Endometrial microvascular endothelial cells (primary cell): ENCODE results near the gene BTN2A1. TPM values are rescaled to one million over a fixed set of nuclear protein-coding genes. Genes with fewer than 3 reads are reported as not detected.
"Not testable (repeated sequence)": the region's sequence is repeated elsewhere in the genome, so short reads cannot be mapped to it uniquely, and the experiment has no call there.

Experiments used
- in situ Hi-C: cut with HindIII; loops from 2 replicates; pipeline ENCODE4 v1.10.0; 2017; ENCODE audit warnings: low sequenced_read_pairs, low pct_unique_long_range_greater_than_20kb; ENCODE audit errors: inconsistent ontology term
- total RNA-seq: library from RNA; depleted of rRNA; stranded (reverse); fragments of >200 nt; gene quantifications from one replicate; pipeline ENCODE4 v1.2.3, GENCODE V29; 2015; ENCODE audit errors: inconsistent ontology term

The BTN2A1 gene
- total RNA-seq, 1 donor from 2014 or later: 9.5 TPM

DNA sequence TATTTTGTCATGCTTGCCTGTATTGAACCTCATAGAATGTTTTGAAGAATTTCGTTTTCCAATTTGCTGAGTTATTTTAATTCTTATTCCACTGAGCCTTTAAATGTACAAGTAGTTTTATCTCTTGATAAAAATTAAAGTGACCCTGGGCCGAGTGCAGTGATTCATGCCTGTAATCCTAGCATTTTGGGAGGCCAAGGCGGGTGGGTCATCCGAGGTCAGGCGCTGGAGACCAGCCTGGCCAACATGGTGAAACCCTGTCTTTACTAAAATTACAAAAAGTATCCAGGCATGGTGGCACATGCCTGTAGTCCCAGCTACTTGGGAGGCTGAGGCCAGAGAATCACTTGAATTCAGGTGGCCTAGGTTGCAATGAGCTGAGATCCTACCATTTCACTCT is 3.6 kb downstream of the BTN2A1 start:
- in situ Hi-C loops: not testable (repeated sequence)

DNA sequence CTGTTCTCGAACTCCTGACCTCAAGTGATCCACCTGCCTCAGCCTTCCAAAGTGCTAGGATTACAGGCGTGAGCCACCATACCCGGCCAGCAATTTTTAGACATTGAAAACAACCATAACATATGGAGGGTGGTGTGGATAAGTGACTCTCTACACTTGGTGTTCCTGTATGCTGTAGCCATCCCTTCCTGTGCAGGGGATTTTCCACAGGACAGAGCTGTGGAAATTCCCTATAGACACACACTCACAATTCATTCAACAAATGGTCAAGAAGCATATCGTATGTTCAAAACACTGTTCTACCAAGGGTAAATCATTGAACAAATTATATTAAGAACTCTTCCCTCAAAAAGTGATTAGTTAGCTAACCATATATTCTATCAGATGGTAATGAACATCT is 6.3 kb downstream of the BTN2A1 start:
- in situ Hi-C loops: no loop called here

DNA sequence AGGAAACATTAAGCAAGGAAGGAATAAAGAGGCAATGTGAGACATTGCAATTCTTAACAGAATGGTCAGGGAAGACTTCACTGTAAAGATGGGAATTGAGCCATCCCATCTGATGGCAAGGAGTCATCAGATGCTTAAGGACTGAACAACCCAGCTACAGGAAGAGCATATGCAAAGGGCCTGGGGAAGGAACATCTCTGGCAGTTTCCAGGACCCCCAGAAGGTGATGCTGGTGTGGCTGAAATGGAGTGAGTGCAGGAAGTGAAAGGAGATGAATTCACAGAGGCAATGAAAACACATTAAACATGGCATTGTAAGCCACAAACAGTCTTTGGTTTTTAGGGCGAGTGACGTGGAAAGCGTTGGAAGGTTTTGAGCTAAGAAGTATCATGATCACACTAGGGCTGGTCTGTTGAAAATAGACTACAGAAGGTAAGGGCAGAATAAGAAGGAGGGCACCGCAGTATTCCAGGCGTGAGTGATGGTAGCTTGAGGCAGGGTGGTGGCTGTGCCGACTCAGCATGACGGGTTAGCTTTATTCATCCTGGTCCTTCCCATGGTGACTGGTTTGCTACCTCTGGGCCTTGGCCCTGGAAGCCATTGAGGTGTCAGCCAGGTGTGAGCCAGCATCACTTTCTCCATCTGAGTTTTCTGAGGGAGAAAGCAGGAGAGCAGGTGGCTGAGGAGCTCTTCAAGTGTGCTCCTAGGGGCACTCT is 6.8 kb downstream of the BTN2A1 start:
- in situ Hi-C loops: no loop called here

DNA sequence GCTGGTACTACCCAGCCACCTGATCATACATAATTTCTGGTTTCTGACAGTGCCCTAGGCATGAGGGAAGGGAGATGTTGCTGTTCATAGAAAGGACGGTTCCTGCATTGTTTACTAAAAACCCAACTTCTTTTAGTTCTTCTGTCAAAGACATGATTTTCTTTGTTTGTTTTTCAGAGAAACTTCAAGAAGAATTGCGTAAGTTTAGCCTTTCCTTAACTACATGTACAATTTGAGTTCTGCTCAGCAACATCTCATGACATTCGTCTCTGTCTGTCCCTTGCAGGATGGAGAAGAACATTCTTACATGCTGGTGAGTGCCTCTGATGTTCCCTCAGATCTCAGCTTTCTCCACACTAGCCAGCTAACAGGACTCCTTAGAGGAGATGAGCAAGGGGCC is 8.0 kb downstream of the BTN2A1 start:
- in situ Hi-C loops: no loop called here

DNA sequence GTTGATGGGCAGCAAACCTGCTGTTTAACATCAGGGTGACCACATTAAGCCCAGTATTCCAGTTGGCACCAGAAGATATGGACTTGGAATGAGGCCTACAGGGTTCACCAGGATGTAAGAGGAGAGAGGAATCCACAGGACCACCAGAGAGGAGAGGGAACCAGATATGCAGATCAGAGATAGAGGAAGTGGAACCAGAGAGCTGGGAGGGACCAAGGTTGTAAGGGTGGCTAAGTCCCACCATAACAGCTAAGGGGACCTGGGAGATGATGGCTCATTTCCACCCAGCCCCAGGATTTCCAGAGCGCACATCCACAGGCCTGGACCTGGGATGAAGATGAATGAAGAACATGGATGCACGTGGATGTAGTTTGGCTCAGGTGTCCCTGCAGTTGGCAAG is 11.1 kb downstream of the BTN2A1 start:
- in situ Hi-C loops: no loop called here

DNA sequence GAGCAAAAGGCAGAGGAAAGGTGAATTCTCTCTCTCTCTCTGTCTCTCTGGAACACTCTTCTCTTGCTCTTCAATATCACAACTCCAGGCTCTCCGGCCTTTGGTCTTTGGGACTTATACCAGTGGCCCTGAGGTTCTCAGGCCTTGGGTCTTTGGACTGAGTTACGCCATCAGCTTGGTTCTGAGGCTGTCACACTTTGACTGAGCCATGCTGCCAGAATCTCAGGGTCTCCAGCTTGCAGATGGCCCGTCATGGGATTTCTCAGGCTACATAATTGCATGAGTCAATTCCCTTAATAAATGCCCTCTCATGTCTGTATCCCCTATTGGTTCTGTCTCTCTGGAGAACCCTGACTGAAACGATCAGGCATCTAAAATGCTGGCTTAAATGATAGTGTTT is 12.9 kb downstream of the BTN2A1 start:
- in situ Hi-C loops: no loop called here

DNA sequence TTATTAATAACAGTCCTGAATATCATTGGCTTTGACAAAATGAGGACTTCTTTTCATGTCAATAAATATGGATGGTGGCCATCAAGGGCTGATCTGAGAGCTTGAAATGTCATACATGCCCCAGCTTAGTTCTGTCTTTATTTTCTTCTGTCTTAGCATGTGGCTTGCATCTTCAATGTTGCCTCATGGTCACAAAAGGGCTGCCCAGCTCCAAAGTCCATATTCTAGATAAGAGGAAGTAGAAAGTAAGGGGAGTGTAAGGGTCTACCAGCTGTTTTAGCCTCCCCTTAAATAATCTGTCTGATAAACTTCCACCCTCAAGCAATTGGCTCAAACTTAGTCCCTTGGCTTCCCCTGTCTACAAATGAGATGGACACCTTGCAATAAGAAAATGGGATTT is 14.2 kb downstream of the BTN2A1 start:
- in situ Hi-C loops: no loop called here

DNA sequence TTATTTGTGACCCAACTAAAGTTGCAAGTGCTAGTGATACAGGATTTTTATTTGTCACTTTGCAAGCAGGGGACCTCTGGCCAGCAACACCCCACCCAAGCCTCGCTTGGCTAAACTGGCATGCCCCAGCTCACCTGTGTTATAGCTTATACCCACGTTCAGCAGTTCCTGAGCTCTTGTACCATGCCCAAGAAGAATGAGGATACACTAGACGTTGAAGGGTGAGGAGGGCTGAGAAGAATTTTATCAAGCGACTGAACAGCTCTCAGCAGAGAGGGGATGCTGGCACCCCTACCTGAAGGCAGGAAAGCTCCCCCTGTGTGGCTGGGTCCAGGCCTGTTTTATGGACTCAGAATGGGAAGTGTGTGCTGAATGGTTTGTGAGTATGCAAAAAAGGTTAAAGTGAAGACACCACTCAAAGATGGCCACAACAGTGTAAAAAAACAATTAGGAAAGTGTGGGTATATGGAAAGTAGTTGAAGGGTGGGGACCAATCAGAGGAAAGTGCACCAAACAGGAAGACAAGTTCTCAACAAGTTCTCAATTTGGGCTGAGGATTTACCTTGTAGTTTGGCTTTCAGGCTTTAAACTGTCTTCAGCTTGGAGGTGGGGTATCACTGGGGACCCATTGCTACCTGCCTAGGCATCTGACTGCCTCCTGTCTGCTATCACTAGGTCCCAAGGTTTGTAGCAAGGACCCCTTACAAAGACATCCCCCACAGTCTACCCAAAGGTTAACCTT is 15.0 kb downstream of the BTN2A1 start:
- in situ Hi-C loops: no loop called here

DNA sequence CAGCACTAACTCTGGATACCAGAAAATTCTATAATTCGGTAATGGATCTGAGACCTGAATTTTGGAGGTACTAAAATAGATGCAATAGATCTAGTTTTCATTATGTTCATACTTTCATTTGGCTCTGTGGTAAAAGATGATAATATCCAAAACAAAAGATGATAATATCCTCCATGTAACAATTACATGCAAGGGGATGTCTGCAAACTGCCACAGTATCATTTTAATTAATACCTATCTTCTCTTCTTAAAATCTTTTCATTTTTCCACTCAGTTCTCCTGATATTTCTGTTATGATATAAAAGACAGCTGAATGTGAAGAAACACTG is 15.6 kb downstream of the BTN2A1 start:
- in situ Hi-C loops: no loop called here

DNA sequence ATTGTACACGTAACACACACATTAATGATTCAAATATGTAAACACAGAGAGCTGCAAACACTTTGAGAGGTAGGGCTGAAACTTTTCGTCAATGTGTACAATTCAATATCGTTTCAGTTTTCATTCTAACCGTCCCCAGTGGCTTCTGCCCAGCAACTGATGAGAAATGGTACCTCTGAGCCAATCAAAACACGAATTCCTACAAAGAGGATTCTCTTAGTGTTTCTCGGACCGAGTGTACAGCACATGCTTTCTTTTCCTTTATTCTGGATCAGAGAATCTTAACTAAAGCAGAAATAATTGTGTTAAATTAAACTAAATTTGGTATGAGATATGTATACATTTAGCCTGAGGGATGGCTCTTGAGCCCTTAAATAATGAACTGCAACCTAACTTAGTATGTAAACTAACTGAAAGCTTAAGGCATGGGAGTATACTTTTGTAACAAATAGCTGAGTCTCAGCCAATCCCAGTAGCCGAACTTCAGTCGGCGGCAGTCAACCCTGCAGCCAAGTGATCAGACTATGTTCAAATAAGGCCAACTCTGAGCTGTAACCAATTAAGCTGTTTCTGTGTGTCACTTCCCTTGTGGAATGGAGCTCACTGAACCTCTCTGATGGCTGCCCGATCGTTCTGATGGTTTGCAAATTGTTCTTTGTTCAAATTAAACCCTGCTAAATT is 16.1 kb downstream of the BTN2A1 start:
- in situ Hi-C loops: no loop called here

DNA sequence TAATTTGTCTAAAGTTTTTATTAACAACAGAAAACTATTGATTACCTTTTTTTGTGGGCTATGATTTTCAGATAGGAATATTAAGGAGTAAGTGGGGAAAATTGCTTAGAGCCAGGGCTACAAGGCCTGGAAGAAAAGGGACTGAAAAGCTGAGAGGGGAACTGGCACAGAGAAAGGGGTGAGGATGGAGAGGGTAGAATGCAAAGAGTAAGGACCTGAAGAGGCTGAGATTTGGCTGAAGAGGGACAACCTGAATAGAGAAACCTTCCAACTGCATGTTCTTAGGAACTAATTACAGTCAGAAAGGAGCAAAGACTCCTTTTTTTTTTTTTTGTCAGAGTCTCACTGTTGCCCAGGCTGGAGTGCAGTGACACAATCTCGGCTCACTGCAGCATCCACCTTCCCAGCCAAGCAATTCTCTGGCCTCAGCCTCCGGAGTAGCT is 16.7 kb downstream of the BTN2A1 start:
- in situ Hi-C loops: no loop called here

DNA sequence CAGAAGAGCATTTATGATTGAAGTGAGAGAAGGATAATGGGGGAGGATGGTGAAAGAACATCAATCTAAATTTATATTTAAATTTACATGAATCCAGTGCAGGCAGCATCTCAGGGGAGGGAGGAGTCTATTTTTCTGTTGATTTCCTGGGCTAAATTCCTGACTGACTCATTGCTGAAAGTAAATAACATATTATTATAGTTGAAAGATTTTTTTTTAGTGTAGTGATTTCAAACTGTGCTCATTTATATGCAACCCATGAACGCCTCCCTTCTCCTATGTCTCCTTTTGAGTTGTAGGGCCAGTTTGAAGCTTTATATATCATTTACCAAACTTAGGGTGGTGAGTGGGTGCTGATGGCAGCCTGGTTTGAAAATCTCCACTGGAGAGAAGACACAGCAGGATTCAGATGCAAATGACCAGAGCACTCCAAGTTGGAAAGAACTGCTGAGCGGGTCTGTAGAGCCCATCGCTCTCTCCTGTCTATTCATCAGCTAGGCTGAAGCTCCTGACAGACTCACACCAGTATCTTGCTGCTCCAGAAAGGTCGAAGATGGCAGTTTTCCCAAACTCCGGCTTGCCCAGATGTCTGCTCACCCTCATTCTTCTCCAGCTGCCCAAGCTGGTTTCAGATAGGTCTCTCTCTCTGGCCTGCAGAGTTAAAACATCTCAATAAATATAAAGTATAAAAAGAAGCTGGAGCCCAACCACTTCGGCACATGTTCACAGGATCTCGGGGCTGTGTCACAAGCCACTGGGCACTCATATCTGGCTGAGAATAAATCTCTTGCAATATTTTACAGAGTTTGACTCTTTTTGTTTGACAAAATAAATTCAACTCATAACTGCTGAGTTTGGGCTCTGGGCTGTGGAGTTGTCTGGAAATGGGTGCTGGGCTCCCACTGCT is 18.3 kb downstream of the BTN2A1 start:
- in situ Hi-C loops: no loop called here

DNA sequence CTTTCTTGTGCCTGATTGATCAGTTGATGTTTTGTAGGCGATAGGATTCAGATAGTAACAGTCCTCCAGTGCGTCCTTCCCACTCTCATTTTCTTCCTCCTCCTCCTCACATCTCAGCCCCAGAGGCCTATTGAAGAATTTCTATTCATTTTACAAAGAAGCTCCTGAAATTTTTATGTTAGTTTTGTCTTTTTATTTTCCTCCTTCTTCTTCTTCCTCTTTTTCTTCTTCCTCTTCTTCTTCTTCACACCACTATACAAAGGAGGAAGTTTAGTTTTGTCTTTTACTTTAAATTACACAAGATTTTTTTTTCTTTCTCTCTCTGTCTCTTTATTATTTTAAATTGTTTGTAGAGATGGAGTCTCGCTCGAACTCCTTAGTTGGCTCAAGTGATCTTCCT is 19.1 kb downstream of the BTN2A1 start:
- in situ Hi-C loops: no loop called here

DNA sequence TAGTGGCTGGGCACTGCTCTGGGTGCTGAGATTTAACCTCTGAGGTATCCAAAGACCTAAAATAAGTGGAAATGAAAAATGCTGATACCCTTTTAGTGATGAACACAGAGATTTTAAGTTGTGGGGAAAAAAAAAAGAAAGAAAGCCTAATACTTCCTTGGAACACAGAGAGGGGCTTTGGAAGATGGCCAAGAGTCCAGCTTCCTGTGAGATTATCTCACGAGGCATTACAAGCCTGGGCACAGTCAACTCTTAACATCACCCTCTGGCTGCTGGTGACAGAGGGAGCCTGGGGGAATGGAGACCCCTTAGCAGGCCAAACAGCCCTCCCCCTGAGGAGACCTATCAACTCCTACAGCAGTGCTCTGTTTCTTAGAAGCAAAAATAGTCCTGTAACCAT is 19.7 kb downstream of the BTN2A1 start:
- in situ Hi-C loops: no loop called here

DNA sequence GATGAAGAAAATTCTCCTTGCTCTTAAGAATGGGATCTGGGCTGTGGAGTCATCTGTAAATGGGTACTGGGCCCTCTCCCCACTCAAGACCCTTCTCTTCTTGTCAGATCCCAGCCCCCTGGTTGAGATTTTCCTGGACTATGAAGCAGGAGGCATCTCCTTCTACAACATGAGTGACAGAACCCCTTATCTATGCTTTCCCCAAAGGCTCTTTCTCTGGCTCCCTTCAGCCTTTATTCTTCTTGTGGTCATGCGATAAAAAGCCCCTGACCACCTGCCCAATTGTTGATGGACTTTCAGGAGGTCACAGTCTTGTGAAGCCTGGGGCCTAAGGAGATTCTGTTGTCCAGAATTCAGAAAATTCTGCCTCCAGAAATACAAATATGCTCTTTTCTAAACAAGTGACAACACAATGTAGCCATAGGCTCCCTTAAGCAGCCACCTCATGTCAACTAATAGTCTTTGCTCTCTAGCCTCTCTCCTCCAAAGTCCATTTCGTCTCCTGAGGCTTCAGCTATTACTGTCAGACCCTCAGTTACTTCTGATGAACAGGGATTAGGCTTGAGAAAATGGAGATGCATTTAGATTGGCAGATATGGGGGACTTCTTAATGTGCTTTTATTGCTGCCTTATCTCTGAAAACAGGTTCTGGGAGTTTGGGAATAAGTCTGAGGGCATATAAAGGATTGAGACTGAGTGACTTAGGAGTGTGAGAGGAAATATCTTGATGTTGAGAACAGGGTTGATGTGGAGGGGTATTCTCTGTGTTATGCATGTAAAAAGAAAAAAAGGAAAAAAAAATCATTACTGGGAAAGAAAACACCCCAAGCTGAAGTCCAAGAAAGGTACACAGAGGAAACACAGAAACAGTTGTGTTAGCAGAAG is 20.6 kb downstream of the BTN2A1 start:
- in situ Hi-C loops: no loop called here

DNA sequence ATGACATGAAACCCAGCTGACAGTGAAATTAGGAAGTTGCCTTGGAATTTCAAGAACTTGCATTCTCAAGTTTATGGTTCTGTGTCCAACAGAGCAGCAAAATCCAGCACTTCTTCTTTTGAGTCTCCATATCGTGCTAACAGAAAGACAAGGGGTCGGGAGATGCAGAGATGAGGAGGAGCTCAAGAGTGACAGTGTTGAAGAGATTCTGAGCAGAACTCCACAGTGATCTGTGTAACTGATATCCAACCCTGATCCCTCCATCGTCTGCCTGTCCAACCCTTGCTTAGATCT is 21.2 kb downstream of the BTN2A1 start:
- in situ Hi-C loops: no loop called here

DNA sequence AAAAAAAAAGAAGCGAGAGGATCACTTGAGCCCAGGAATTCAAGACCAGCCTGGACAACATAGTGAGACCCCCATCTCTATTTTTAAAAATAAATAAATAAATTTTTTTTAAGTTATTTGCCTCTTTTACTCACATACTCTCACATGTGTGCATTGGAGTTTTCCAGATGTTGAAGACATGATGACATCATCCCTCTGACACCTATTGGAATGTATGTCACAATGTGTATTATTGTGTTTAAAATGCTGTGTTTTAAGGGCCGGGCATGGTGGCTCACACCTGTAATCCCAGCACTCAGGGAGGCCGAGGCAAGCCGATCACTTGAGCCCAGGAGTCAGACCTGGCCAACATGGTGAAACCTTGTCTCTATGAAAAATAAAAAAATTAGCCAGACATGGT is 24.6 kb downstream of the BTN2A1 start:
- in situ Hi-C loops: no loop called here

DNA sequence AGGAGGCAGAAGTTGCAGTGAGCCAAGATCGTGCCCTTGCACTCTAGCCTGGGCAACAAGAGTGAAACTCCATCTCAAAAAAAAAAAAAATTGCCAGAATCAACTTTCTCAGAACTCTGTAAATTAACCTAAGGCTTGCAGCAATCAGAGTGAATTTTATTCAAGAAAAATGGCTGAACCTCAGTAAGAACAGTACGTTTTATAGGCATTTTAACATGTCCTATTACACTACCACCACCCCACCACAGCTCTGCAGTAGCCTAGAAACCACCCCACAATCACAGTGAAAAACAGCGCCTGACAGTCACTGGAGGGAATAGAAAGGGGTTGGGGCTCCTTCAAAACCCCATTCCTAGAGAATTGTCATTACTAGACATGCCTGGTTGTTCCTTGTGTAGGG is 26.0 kb downstream of the BTN2A1 start:
- in situ Hi-C loops: no loop called here

DNA sequence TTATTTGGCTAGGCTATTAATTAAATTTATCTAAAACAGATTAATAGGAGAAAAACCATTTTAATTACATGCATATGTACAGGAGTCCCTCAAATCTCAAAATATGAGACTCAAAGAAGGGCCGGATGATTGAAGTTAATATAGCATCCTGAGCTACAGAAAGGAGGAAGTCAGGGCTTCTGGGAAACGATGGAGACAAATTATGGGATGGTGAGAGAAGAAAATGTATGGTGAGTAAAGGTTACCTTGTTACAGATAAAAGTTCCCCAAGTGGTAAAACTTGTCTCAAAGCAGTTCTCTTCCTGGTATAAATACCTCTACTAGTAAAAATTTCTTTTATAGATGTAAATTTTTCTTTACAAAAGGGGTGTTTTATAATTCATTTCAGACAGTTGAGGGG is 26.4 kb downstream of the BTN2A1 start:
- in situ Hi-C loops: no loop called here
